SJCRH30 (cell line): ENCODE data around the gene GPD1. TPM values are rescaled to one million over a fixed set of nuclear protein-coding genes. Genes with fewer than 3 reads are reported as not detected.
A peak's percentile ranks its signal among the peaks of the same experiment; 100 is the strongest.

Experiments used
- DNase-seq, 2 experiments: peaks; one replicate each; pipeline ENCODE4 v3.0.0-alpha.2; 2015 to 2020
- H3K27ac ChIP-seq: fragments of 250-450 bp; sonication (Bioruptor Pico); 2 replicates; pipeline ENCODE4 v1.5.1; 2020; ENCODE audit warnings: mild to moderate bottlenecking, moderate library complexity
- H3K27me3 ChIP-seq: fragments of 250-450 bp; sonication (Bioruptor Pico); 2 replicates; pipeline ENCODE4 v1.5.1; 2020; ENCODE audit warnings: mild to moderate bottlenecking, moderate library complexity
- H3K36me3 ChIP-seq: fragments of 250-450 bp; sonication (Bioruptor Pico); 2 replicates; pipeline ENCODE4 v1.5.1; 2020; ENCODE audit warnings: mild to moderate bottlenecking, moderate library complexity
- H3K4me1 ChIP-seq: fragments of 250-450 bp; sonication (Bioruptor Pico); 2 replicates; pipeline ENCODE4 v1.5.1; 2020; ENCODE audit warnings: mild to moderate bottlenecking, moderate library complexity
- H3K4me3 ChIP-seq: fragments of 250-450 bp; sonication (Bioruptor Pico); 2 replicates; pipeline ENCODE4 v1.5.1; 2020; ENCODE audit warnings: mild to moderate bottlenecking, moderate library complexity
- H3K9me3 ChIP-seq: fragments of 250-450 bp; sonication (Bioruptor Pico); replicated peaks from 2 replicates; pipeline ENCODE4 v1.5.1; 2020; ENCODE audit warnings: mild to moderate bottlenecking, moderate library complexity
- total RNA-seq: library from RNA; depleted of rRNA; stranded (reverse); fragments of >200 nt; shearing (Covaris generic); gene quantifications from 2 replicates; pipeline ENCODE4 v1.2.3, GENCODE V29; 2014

The GPD1 gene
- total RNA-seq, 1 experiment from 2014 or later, result 0.24 TPM

- H3K27ac ChIP-seq, result peak overlapping the region; percentile 12; the same call in 1 of the 2 replicates
- no peaks in the 10 kb centered on the region for H3K36me3 ChIP-seq
Measured at GRCh38 chr12:50066402-50066801, 37.4 kb upstream of the GPD1 start.

DNA sequence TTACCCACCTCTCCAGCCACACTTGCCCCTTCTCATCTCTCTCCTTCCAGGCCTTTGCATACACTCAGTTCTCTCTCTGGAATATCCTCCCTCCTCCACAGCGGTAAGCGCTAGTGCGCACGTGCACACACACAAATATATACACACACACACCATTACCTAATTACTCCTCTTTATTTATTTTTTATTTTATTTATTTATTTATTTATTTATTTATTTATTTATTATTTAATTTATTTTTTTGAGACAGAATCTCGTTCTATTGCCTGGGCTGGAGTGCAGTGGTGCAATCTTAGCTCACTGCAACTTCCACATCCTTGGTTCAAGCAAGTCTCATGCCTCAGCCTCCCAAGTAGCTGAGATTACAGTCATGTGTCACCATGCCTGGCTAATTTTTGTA is 34.7 kb upstream of the GPD1 start:
- H3K27me3 ChIP-seq, result no peaks in the 10 kb centered on the region
- no peak for DNase-seq
- no peak overlapping the region for H3K4me3 ChIP-seq
- H3K27ac ChIP-seq, result no peak overlapping the region
- peaks cover 14% of the 10 kb centered on the region for H3K4me1 ChIP-seq
- no peaks in the 10 kb centered on the region for H3K36me3 ChIP-seq
- no peaks in the 10 kb centered on the region for H3K9me3 ChIP-seq

More at GRCh38 chr12:50066402-50066801, 37.4 kb upstream of the GPD1 start:
- no peaks in the 10 kb centered on the region for H3K9me3 ChIP-seq
- peaks cover 36% of the 10 kb centered on the region for H3K4me1 ChIP-seq
- DNase-seq, result peak; percentile 70 to 75
- H3K27me3 ChIP-seq, result no peaks in the 10 kb centered on the region
- H3K4me3 ChIP-seq, result no peak overlapping the region

DNA sequence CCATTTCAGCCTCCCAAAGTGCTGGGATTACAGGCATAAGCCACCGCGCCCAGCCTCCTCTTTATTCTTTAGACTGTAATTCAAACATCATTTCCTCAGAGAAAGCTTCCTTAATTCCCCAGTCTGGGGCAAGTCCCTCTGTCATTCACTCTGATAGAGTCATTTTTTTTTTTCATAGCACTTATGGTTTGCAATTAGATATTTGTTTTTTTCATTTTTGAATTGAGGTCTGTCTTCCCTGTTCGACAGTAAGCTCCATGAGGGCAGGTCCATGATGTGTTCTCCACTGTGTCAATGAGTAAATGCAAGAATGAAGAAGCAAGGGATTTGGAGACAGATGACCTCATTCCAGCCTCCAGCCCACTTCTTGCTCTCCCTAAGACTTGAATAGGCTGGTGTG is 34.3 kb upstream of the GPD1 start:
- Histone ChIP-seq H3K4me1 (peaks cover 14% of the 10 kb centered on the region), H3K27ac (no peak overlapping the region), H3K27me3 (no peaks in the 10 kb centered on the region), H3K9me3 (no peaks in the 10 kb centered on the region), H3K4me3 (no peak overlapping the region), H3K36me3 (no peaks in the 10 kb centered on the region)
- no peak for DNase-seq

DNA sequence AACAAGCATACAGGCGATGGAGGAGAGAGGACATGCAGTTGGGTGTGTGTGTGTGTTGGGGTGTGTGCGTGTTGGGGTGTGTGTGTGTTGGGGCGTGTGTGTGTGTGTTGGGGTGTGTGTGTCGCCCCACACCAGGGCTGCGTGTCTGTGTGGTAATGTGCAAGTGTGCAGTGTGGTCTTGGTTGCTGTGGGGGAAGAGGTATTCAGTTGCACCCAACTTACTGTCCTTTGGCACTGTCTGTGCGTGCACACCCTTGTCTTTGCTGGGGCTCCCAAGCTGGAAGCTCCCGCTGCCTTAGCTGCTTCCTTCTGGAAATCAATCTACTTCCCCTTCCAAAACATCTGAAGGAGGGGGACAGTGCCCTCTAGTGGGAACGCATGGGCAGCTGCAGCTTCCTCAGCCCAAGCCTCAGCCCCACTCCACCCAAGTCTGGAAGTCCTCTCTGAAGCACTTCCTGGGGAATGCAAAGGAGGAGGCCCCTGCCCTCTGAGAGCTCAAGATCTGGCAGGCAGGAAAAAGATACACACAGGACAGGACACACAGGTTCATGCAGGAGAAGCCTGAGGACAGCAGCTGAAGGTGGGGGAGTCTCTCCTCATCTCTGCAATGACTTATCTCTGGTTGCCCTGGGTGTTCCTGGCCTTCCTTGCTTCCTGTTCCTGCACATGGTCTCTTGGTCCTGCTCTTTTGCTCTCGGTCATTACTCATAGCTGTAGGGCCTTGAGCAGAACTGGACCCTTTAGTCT is 33.3 kb upstream of the GPD1 start:
- H3K4me1 ChIP-seq, result peaks cover 17% of the 10 kb centered on the region
- H3K9me3 ChIP-seq, result no peaks in the 10 kb centered on the region
- H3K27ac ChIP-seq, result no peak overlapping the region
- no peaks in the 10 kb centered on the region for H3K27me3 ChIP-seq
- H3K36me3 ChIP-seq, result no peaks in the 10 kb centered on the region
- no peak overlapping the region for H3K4me3 ChIP-seq
- DNase-seq, result peak; percentile 84 to 92

GRCh38 chr12:50072198-50072907 is 31.5 kb upstream of the GPD1 start:
- H3K4me3 ChIP-seq, result no peak overlapping the region
- DNase-seq, result no peak
- H3K9me3 ChIP-seq, result no peaks in the 10 kb centered on the region
- no peaks in the 10 kb centered on the region for H3K27me3 ChIP-seq
- no peaks in the 10 kb centered on the region for H3K36me3 ChIP-seq
- peaks cover 4% of the 10 kb centered on the region for H3K4me1 ChIP-seq
- H3K27ac ChIP-seq, result no peak overlapping the region

GRCh38 chr12:50073206-50073605 is 30.6 kb upstream of the GPD1 start:
- no peak for DNase-seq
- Histone ChIP-seq H3K4me1 (peaks cover 4% of the 10 kb centered on the region), H3K27me3 (no peaks in the 10 kb centered on the region), H3K9me3 (no peaks in the 10 kb centered on the region), H3K36me3 (no peaks in the 10 kb centered on the region), H3K4me3 (no peak overlapping the region), H3K27ac (no peak overlapping the region)

DNA sequence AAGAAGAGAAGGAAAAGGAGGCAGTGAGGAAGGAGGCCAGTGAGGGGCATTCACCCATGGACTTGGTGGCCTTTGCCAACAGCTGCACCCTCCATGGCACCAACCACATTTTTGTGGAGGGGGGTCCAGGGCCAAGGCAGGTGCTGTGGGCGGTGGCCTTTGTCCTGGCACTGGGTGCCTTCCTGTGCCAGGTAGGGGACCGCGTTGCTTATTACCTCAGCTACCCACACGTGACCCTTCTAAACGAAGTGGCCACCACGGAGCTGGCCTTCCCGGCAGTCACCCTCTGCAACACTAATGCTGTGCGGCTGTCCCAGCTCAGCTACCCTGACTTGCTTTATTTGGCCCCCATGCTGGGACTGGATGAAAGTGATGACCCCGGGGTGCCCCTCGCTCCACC is 30.1 kb upstream of the GPD1 start:
- Histone ChIP-seq H3K4me1 (peaks cover 4% of the 10 kb centered on the region), H3K9me3 (no peaks in the 10 kb centered on the region), H3K27ac (no peak overlapping the region), H3K36me3 (no peaks in the 10 kb centered on the region), H3K27me3 (no peaks in the 10 kb centered on the region), H3K4me3 (no peak overlapping the region)
- DNase-seq, result no peak

- Histone ChIP-seq H3K27ac (no peak overlapping the region), H3K4me1 (peaks cover 4% of the 10 kb centered on the region), H3K27me3 (no peaks in the 10 kb centered on the region), H3K4me3 (no peak overlapping the region), H3K9me3 (no peaks in the 10 kb centered on the region), H3K36me3 (no peaks in the 10 kb centered on the region)
- peak; percentile 84 to 94 for DNase-seq
Measured at GRCh38 chr12:50074936-50075807, 28.6 kb upstream of the GPD1 start.

GRCh38 chr12:50075808-50076170 is 28.0 kb upstream of the GPD1 start:
- Histone ChIP-seq H3K4me1 (peaks cover 4% of the 10 kb centered on the region), H3K4me3 (no peak overlapping the region), H3K36me3 (no peaks in the 10 kb centered on the region), H3K27ac (no peak overlapping the region), H3K27me3 (no peaks in the 10 kb centered on the region), H3K9me3 (no peaks in the 10 kb centered on the region)
- no peak for DNase-seq

GRCh38 chr12:50077099-50077498 is 26.7 kb upstream of the GPD1 start:
- Histone ChIP-seq H3K9me3 (no peaks in the 10 kb centered on the region), H3K27ac (no peak overlapping the region), H3K4me1 (peaks cover 4% of the 10 kb centered on the region), H3K27me3 (no peaks in the 10 kb centered on the region), H3K36me3 (no peaks in the 10 kb centered on the region), H3K4me3 (no peak overlapping the region)
- DNase-seq, result no peak

DNA sequence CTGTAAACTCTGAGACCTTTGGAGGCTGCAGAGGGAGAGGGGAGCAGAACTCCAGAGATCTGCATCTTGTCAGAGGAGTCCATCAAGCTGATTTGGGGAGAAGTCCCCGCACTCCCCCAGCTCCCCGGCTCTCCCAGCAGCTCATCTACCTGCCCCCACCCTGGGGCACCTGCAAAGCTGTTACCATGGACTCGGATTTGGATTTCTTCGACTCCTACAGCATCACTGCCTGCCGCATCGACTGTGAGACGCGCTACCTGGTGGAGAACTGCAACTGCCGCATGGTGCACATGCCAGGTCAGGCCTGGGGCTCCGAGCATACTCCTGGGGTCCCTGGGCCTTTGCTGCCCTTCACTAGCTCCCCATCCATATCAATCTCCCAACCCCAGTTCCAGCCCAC is 25.5 kb upstream of the GPD1 start:
- no peak for DNase-seq
- no peaks in the 10 kb centered on the region for H3K9me3 ChIP-seq
- no peaks in the 10 kb centered on the region for H3K36me3 ChIP-seq
- no peak overlapping the region for H3K27ac ChIP-seq
- peaks cover 4% of the 10 kb centered on the region for H3K4me1 ChIP-seq
- no peaks in the 10 kb centered on the region for H3K27me3 ChIP-seq
- H3K4me3 ChIP-seq, result no peak overlapping the region

DNA sequence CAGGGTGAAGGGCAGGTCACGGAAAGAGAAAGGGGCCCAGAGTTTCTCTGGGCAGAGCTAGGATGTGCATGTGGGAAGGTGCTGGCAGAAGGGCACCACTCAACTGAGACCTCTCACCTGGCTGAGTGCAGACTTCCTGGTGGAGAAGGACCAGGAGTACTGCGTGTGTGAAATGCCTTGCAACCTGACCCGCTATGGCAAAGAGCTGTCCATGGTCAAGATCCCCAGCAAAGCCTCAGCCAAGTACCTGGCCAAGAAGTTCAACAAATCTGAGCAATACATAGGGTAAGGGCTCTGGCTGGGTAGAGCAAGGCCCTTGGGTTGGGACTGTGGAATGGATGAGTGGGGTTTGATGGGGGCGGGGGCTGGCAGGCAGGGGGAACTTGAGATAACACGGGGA is 24.0 kb upstream of the GPD1 start:
- H3K27me3 ChIP-seq, result no peaks in the 10 kb centered on the region
- H3K27ac ChIP-seq, result no peak overlapping the region
- H3K4me3 ChIP-seq, result no peak overlapping the region
- no peaks in the 10 kb centered on the region for H3K9me3 ChIP-seq
- no peaks in the 10 kb centered on the region for H3K36me3 ChIP-seq
- no peak for DNase-seq
- H3K4me1 ChIP-seq, result peaks cover 4% of the 10 kb centered on the region

GRCh38 chr12:50081096-50081808 is 22.6 kb upstream of the GPD1 start:
- Histone ChIP-seq H3K27ac (no peak overlapping the region), H3K9me3 (no peaks in the 10 kb centered on the region), H3K27me3 (no peaks in the 10 kb centered on the region), H3K4me1 (no peaks in the 10 kb centered on the region; the same call in 1 of the 2 replicates), H3K4me3 (no peak overlapping the region), H3K36me3 (no peaks in the 10 kb centered on the region)
- DNase-seq, result no peak

DNA sequence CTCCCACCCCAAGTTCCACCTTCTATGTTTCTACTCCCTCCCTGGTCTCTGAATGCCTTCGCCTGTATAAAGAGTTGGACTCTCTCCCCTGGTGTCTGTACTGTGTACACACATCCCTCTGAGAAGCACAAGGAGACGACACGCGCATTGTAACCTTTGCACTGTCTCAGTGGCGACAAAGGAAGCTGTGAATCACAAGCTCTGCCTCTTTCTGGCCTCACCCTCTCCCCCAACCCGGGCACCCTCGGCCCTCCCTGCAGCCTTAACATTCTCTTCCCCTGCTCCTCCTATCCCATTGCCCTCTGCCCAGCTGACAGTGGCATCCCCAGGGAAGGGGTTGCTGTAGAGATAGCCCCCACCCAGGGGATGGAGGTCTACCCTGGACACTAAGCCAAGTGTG is 21.2 kb upstream of the GPD1 start:
- DNase-seq, result no peak
- Histone ChIP-seq H3K27me3 (no peaks in the 10 kb centered on the region), H3K27ac (no peak overlapping the region), H3K4me3 (no peak overlapping the region), H3K36me3 (peaks cover 8% of the 10 kb centered on the region), H3K9me3 (no peaks in the 10 kb centered on the region), H3K4me1 (no peaks in the 10 kb centered on the region; the same call in 1 of the 2 replicates)
